Ishikawa (cell line): ENCODE data around the gene LYRM4.

Experiments
- CEBPB ChIP-seq: IDR thresholded peaks from 2 replicates; pipeline ENCODE4 v1.6.1; 2012
- CREB1 ChIP-seq: IDR thresholded peaks from 2 replicates; pipeline ENCODE4 v1.6.1; 2012; ENCODE audit warnings: low read depth
- EGR1 ChIP-seq: IDR thresholded peaks from 2 replicates; pipeline ENCODE4 v1.6.1; 2012
- EP300 ChIP-seq: IDR thresholded peaks from 2 replicates; pipeline ENCODE4 v1.6.1; 2012; ENCODE audit warnings: borderline replicate concordance
- FOXM1 ChIP-seq: IDR thresholded peaks from 2 replicates; pipeline ENCODE4 v1.6.1; 2012; ENCODE audit warnings: low read depth, borderline replicate concordance
- NFIC ChIP-seq: IDR thresholded peaks from 2 replicates; pipeline ENCODE4 v1.6.1; 2012
- RAD21 ChIP-seq: IDR thresholded peaks from 2 replicates; pipeline ENCODE4 v1.6.1; 2012; ENCODE audit warnings: low read depth
- TAF1 ChIP-seq: IDR thresholded peaks from 2 replicates; pipeline ENCODE4 v1.6.1; 2012; ENCODE audit warnings: low read depth, mild to moderate bottlenecking
- TEAD4 ChIP-seq: IDR thresholded peaks from 2 replicates; pipeline ENCODE4 v1.6.1; 2012
- USF1 ChIP-seq: IDR thresholded peaks from 2 replicates; pipeline ENCODE4 v1.6.1; 2012
- YY1 ChIP-seq: IDR thresholded peaks from 2 replicates; pipeline ENCODE4 v1.6.1; 2012; ENCODE audit warnings: low read depth
- ZBTB7A ChIP-seq: IDR thresholded peaks from 2 replicates; pipeline ENCODE4 v1.6.1; 2012; ENCODE audit warnings: low read depth
- TF ChIP-seq, protein P1 (sequence below): IDR thresholded peaks from 2 replicates; pipeline ENCODE4 v1.6.1; 2012; ENCODE audit warnings: low read depth, mild to moderate bottlenecking
- TF ChIP-seq, protein P2 (sequence below): IDR thresholded peaks from 2 replicates; pipeline ENCODE4 v1.6.1; 2012

DNA sequence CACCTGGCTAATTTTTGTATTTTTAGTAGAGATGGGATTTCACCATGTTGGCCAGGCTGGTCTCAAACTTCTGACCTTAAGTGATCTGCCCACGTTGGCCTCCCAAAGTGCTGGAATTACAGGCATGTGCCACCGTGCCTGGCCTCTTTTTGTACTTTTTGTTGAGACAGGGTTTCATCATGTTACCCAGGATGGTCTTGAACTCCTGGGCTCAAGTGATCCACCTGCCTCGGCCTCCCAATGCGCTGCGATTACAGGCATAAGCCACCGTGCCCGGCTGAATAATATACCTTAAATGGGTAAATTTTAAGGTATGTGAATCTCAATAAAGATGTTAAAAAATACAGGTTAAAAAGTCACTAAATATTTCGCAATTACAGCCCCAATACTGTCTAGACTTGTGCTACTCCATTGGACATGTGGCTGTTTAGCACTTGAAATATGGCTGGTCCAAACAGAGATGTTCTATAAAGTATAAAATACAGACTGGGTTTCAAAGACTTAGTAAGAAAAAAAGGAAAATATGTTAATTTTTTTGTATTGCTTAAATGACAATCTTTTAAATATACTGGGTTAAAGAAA, 133.6 kb downstream of the LYRM4 start:
- TF ChIP-seq TAF1 (no peak), FOXM1 (no peak), YY1 (no peak), CEBPB (peak; percentile 9; the same call in 1 of the 2 replicates), RAD21 (no peak), EP300 (no peak), CREB1 (no peak), NFIC (no peak), USF1 (no peak), EGR1 (no peak), TEAD4 (no peak), ZBTB7A (no peak)
- TF ChIP-seq, protein P1, sequence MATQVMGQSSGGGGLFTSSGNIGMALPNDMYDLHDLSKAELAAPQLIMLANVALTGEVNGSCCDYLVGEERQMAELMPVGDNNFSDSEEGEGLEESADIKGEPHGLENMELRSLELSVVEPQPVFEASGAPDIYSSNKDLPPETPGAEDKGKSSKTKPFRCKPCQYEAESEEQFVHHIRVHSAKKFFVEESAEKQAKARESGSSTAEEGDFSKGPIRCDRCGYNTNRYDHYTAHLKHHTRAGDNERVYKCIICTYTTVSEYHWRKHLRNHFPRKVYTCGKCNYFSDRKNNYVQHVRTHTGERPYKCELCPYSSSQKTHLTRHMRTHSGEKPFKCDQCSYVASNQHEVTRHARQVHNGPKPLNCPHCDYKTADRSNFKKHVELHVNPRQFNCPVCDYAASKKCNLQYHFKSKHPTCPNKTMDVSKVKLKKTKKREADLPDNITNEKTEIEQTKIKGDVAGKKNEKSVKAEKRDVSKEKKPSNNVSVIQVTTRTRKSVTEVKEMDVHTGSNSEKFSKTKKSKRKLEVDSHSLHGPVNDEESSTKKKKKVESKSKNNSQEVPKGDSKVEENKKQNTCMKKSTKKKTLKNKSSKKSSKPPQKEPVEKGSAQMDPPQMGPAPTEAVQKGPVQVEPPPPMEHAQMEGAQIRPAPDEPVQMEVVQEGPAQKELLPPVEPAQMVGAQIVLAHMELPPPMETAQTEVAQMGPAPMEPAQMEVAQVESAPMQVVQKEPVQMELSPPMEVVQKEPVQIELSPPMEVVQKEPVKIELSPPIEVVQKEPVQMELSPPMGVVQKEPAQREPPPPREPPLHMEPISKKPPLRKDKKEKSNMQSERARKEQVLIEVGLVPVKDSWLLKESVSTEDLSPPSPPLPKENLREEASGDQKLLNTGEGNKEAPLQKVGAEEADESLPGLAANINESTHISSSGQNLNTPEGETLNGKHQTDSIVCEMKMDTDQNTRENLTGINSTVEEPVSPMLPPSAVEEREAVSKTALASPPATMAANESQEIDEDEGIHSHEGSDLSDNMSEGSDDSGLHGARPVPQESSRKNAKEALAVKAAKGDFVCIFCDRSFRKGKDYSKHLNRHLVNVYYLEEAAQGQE, result no peak
- TF ChIP-seq, protein P2, sequence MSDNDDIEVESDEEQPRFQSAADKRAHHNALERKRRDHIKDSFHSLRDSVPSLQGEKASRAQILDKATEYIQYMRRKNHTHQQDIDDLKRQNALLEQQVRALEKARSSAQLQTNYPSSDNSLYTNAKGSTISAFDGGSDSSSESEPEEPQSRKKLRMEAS, result no peak
